Hepatocyte (in vitro differentiated cells): ENCODE data around the gene SUCNR1.

ENCODE experiments used
- CTCF ChIP-seq: fragments of 200-600 bp; sonication (generic); IDR thresholded peaks from 2 replicates; pipeline ENCODE4 v1.5.1; 2016; ENCODE audit warnings: antibody characterized with exemption, mild to moderate bottlenecking; ENCODE audit not compliant: poor library complexity
- EZH2 ChIP-seq: fragments of 200-600 bp; sonication (generic); IDR thresholded peaks from 2 replicates; pipeline ENCODE4 v1.6.1; 2016; ENCODE audit warnings: antibody characterized with exemption, mild to moderate bottlenecking, borderline replicate concordance

DNA sequence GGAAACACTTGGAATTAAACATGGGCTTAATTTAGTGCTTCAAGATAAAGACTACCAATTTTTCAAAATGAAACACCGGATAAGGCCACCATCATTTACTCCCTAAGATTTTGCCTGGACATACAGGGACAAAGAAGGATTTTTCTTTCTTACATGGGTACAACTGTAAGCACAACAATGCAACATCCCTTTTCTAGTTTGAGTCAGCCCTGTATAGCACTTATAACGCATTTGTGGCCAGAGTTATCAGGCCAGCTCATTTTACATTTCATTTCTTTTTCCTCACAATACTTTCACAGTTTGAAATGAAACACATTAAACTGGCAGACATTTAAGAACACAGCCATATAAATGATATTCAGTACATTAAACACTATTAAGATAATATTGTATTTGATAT is 9.8 kb upstream of the SUCNR1 start:
- TF ChIP-seq CTCF = no peak
- no peak for TF ChIP-seq EZH2
